HG03457 (cell line): ENCODE results near the gene SF3B2.

Experiments
- ATAC-seq: cut with Tn5 transposase; IDR thresholded peaks from one replicate; pipeline ENCODE4 v1.9.1; 2021; ENCODE audit warnings: moderate number of reproducible peaks; ENCODE audit not compliant: unreplicated experiment

The SF3B2 gene

GRCh38 chr11:66047541-66048365, 4.4 kb upstream of the SF3B2 start:
- no peak for ATAC-seq

- ATAC-seq: no peak
Observed at GRCh38 chr11:66048547-66049323, 3.4 kb upstream of the SF3B2 start, which contains the start of gene GAL3ST3. TSS of gene GAL3ST3 (minus strand) at chr11:66049161. CDS start at chr11:66045415, 3,746 bp downstream.

GRCh38 chr11:66050581-66051231, 1.5 kb upstream of the SF3B2 start:
- ATAC-seq: no peak

- ATAC-seq: no peak
Observed at GRCh38 chr11:66051371-66051765, 796 bp upstream of the SF3B2 start.

GRCh38 chr11:66052664-66052982, 459 bp downstream of the SF3B2 start:
- ATAC-seq: peak; percentile 15

GRCh38 chr11:66055021-66055420, 2.9 kb downstream of the SF3B2 start:
- no peak for ATAC-seq

GRCh38 chr11:66056501-66056900, 4.3 kb downstream of the SF3B2 start:
- ATAC-seq: no peak

- ATAC-seq: no peak
Observed at GRCh38 chr11:66059966-66060680, 8.0 kb downstream of the SF3B2 start.

GRCh38 chr11:66061268-66061667, 9.1 kb downstream of the SF3B2 start:
- no peak for ATAC-seq

GRCh38 chr11:66062408-66062807, 10.2 kb downstream of the SF3B2 start:
- ATAC-seq: no peak

- no peak for ATAC-seq
Observed at GRCh38 chr11:66063900-66064299, 11.7 kb downstream of the SF3B2 start.

- ATAC-seq: no peak
Observed at GRCh38 chr11:66064571-66064970, 12.4 kb downstream of the SF3B2 start.

- no peak for ATAC-seq
Observed at GRCh38 chr11:66066751-66067150, 14.6 kb downstream of the SF3B2 start.

- no peak for ATAC-seq
Observed at GRCh38 chr11:66067640-66068039, 15.5 kb downstream of the SF3B2 start.

- ATAC-seq: no peak
Observed at GRCh38 chr11:66068154-66068821, 16.1 kb downstream of the SF3B2 start.

GRCh38 chr11:66068923-66069714, 17.0 kb downstream of the SF3B2 start:
- no peak for ATAC-seq

- peak; percentile 36 for ATAC-seq
Observed at GRCh38 chr11:66069715-66070603, 17.8 kb downstream of the SF3B2 start, which contains the start of gene PACS1. TSS of gene PACS1 (plus strand) at chr11:66070272. CDS start at chr11:66070487, 215 bp downstream.

GRCh38 chr11:66070604-66071380, 18.6 kb downstream of the SF3B2 start:
- peak; percentile 5 for ATAC-seq
